HG03342 (cell line): ENCODE data around the gene FDXR.

ENCODE experiments used
- ATAC-seq: cut with Tn5 transposase; IDR thresholded peaks from one replicate; pipeline ENCODE4 v1.9.1; 2021; ENCODE audit warnings: mild to moderate bottlenecking, moderate library complexity; ENCODE audit not compliant: unreplicated experiment

The FDXR gene

DNA sequence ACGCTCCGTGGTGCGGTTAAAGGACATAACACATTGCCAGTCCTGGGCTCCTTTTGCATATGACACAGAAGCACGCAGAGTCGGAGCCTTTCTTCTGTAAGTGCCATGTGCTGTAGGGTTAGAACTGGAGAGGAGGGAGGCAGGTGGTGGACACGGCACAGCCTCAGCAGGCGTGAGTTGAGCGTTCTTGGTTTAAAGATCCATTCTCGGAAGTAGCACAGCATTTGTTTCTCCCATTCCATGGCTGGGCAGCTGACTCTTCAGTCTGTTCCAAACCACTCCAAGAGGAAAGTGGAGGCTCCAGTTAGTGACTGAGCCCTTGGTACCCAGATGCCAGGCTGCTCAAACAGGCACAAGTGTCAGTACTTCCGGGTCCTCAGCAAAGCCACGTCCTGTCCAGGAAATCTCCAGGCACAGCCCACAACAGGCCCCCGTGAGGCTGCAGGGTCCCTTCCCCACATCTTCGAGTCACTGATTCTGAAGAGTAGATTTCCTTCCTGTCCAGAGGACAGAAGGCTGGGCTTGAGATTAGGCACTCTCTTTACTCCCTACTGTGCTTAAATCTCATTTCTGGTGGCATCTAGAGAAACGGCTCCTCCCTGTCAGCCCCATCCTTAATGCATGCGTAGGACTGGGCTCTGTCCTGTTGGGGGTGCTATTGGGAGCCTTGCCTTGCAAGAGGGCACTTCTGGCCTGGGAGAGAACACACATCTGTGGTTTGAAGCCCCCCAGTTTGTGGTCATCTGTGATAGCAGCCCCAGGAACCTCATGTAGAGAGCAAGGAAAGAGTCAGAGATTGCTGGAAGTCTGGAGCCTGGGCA lies 57.0 kb downstream of the FDXR start:
- ATAC-seq: no peak

DNA sequence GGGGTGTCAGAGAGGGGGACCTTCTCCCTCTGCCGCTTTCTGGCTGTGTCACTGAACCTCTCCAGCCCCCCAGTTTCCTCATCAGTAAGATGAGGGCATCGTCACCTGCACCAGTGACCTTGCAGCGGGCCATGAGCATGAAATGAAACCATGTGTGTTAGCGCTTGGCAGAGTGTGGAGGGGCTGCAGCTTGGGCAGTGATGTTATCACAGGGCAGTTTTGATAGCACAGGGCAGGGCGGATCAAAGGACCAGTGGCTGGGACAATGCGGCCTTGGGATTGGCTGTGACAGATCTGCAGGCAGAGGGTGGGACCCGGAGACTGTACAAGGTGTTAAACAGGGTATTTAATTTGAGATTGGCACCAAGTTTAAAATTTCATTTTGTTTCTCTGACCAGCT lies 57.7 kb downstream of the FDXR start:
- ATAC-seq: no peak

DNA sequence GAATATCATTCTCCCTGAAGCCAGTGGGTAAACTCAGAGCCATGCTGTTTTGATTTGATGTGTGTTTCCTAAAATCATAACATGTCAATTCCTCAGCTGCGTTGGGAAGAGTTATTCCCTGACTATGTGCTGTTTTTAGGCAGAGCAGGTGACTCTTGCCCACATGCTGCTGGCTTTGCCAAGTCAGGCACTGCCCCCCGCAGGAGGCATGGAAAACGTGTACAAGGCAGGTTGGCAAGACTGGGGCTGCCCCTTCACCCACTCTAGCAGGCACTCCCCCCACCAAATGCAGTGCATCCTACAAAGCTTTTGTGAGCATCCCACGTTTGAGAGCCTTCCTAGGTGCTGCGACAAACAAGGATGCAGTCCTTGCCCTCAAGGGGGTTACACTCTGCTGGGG lies 58.3 kb downstream of the FDXR start:
- no peak for ATAC-seq
